ENCODE data around the gene RUVBL2.
"Not testable (repeated sequence)": the region's sequence is repeated elsewhere in the genome, so short reads cannot be mapped to it uniquely, and the experiment has no call there.

RUVBL2 gene

DNA sequence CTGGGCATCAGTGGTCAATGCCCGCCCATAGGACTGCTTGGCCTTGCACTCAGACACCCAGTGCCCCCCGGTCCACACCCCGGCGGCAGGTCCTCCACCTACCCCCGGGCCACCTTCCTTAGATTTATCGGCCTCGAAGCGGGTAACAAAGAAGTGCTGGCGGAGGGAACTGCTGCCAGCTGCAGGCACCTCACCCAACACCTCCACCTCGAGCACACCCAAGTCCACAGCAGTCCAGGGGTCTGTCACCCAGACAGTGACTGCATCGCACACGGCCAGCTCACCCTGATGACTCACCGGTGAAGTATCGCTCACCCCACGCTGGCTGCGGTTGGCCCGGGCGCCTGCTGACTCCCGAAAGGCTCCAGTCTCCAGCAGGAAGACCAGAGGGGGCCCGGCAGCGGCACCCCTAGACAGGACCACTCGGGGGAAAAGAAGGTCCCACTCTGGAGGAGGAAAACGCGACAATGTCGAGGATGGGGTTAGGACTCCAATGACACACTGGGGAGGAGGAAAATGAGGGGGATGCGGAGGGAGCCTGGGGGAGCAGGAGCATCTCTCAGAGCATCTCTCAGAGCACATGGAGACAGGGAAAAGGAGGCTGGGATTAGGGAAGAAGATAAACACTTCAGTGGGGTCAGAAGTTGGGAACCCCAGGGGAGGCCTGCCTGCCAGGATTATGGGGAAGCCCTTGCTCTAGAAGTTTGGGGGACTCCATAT lies 45.0 kb downstream of the RUVBL2 start:
- peak in 2 of 10 donors; percentile 44 to 72 for DNase-seq
- intact Hi-C loops (cut with DNase I): not testable (repeated sequence)

- peak in 2 of 10 donors; percentile 55 to 61 for DNase-seq
- intact Hi-C loops (cut with DNase I): not testable (repeated sequence)
These were observed 46.0 kb downstream of the RUVBL2 start for GRCh38 chr19:49039736-49040135.

- intact Hi-C loops (cut with DNase I): no loop called here
- peak in 2 of 10 donors; percentile 63 to 83 for DNase-seq
These were observed 48.5 kb downstream of the RUVBL2 start for GRCh38 chr19:49042177-49042576.

DNA sequence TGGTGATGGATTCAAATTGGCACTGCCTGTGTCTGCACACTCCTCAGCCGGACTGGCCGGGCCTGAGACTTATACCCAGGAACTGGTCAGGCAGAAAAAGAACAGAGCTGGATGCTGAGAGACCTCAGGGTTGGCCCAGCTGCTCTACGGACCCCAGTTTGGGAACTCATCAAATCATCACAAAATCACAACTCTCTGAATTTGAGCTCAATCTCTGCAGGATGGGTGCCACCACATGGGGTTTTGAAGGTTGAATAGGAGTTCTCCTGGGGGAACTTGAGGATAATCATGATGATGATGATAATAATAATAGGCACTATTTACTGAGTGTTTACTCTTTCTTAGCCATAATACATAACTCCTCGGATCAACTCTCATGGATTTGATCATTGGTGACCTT lies 49.0 kb downstream of the RUVBL2 start:
- DNase-seq; intact Hi-C loops (cut with DNase I): not testable (repeated sequence)

- peak in 2 of 10 donors; percentile 53 to 77 for DNase-seq
- intact Hi-C loops (cut with DNase I): not testable (repeated sequence)
These were observed 49.9 kb downstream of the RUVBL2 start, which contains the start of gene CGB5 for GRCh38 chr19:49043548-49043947. Gene CGB5 (plus strand): TSS chr19:49043848. CDS start chr19:49044210, 362 bp downstream.

DNA sequence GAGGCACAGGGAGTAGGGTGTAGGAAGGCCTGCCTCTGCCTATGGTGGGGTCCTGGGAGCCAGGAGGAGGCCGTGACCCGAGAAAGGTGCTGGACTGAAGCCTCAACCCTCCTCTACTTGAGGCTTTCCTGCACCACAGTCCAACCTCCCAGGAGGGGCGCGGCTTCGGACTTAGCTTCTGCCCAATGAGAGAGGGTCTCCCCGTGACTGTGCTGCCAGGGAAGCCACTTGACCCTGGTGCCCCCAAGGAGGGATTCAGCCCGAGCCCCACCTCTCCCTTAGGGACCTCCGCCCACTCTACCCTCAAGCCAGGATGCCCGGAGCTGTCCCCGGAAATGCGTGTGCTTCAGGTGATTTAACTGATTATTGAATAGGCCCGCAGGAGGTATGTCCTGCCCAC lies 55.3 kb downstream of the RUVBL2 start, which contains the start of gene CGB8:
Gene CGB8, minus strand, starts transcription at position 101 of the 400 bp plus-strand sequence. CDS start 372 bp downstream, outside the sequence.
- DNase-seq: peak in 1 of 10 donors; percentile 50
- intact Hi-C loops (cut with DNase I): not testable (repeated sequence)

DNA sequence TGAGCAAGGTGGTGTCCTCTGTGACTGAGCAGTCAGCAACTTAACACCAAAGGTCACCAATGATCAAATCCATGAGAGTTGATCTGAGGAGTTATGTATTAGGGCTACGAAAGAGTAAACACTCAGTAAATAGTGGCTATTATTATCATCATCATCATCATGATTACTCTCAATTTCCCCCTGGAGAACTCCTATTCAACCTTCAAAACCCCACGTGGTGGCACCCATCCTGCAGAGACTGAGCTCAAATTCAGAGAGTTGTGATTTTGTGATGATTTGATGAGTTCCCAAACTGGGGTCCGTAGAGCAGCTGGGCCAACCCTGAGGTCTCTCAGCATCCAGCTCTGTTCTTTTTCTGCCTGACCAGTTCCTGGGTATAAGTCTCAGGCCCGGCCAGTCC lies 56.1 kb downstream of the RUVBL2 start:
- DNase-seq; intact Hi-C loops (cut with DNase I): not testable (repeated sequence)

- intact Hi-C loops (cut with DNase I): not testable (repeated sequence)
- peak in 2 of 10 donors; percentile 68 to 80 for DNase-seq
These were observed 56.8 kb downstream of the RUVBL2 start for GRCh38 chr19:49050376-49051033.

- peak in 6 of 10 donors; percentile 10 to 88 (median 52) for DNase-seq
- intact Hi-C loops (cut with DNase I): no loop called here
These were observed 62.6 kb downstream of the RUVBL2 start for GRCh38 chr19:49056101-49056901.

DNA sequence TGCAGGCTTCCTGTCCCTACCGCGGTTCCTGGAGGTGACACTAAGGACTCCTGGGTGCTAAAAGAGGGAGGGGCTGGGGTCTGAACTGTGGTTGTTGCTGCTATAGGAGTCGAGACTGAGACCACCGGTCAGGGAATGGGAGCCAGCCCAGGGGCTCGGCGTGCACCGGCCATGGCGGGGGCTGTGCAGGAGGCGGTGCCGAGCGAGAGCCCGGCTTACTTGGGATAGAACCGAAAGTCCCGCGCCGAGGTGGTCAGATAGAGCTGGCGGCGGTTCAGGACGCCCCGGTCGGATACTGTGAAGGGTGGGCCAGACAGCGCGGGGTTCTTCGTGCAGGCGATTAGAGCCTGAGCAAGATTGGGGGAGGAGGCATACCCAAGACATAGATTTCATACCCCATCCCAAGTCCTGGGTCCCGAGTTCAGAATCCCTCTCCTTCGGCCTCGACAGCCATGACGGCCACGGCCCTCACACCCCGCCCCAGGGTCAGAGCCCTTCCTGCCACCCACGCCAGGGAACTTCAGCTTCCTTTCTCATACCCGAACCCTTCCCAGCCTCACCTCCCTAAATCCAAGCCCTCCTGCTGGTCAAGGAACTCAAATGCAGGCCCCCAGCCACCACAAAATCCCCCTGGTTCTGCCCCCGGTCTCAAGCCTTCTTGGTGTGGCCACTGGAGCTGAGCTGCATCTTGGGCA lies 63.4 kb downstream of the RUVBL2 start:
- DNase-seq: peak in 2 of 10 donors; percentile 60 to 67
- intact Hi-C loops (cut with DNase I): not testable (repeated sequence)

DNA sequence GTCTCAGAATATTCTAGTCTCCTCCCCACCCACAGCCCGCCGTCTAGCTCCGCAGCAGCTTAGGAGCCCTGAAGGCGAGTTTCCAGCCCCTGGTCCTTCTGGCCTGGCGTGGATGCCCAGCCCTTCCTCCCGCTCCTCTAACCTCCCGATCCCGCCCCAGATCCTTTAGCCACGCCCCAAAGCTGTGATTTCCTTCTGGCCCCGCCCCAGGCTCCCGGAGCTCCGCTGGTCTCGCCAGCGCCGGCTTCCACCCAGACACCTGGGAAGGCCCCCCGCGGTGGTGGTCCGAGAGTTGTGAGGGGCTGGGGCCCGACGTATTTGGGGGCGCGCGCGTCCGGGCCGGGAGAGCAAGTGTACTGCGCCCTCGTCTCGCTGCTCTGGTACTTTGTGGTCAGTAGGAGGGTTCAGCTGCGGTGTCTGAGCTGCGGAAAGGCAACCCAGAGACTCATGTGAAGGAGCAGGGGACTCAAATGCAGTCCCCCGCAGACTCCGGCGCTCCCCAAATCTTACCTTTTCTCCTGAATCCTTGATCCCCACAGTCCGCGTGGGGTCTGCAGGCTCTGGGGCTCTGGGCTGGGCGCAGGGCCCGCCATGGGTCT lies 64.0 kb downstream of the RUVBL2 start, which contains the start of gene CGB7:
Gene CGB7, minus strand, starts transcription at position 114 of the 599 bp plus-strand sequence. CDS start 2,374 bp downstream, outside the sequence.
- intact Hi-C loops (cut with DNase I): no loop called here

GRCh38 chr19:49058562-49058961 lies 64.9 kb downstream of the RUVBL2 start:
- intact Hi-C loops (cut with DNase I): no loop called here
- DNase-seq: peak in 2 of 10 donors; percentile 21 to 63

More for the DNA sequence above, 64.0 kb downstream of the RUVBL2 start, which contains the start of gene CGB7:
- peak in 5 of 10 donors; percentile 8 to 87 (median 24) for DNase-seq

DNA sequence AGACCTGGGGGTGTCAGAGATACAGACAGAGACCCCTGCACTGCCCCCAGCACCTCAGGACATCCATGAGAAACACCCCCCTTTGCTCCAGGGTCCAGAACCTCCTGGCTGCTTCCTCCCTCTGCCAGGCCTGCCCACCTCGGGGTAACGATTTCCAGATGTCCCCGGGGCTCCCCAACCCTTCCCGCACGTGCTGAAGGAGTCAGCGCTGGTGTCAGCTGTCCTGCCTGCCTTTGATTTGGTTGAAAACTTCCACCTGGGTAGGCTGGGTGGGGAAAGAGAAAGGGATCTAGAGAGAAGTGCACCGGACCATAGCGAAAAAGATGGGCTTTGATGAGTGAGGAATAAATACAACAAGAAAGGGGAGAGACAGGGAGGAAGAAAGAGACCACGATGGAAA lies 65.4 kb downstream of the RUVBL2 start:
- intact Hi-C loops (cut with DNase I): no loop called here
- DNase-seq: peak in 1 of 10 donors; percentile 22

- DNase-seq: no peak
- intact Hi-C loops (cut with DNase I): no loop called here
These were observed 67.3 kb downstream of the RUVBL2 start for GRCh38 chr19:49061000-49061399.

- DNase-seq: peak in 1 of 10 donors; percentile 66
- intact Hi-C loops (cut with DNase I): no loop called here
These were observed 67.8 kb downstream of the RUVBL2 start for GRCh38 chr19:49061445-49061844.

- peak in 1 of 10 donors; percentile 72 for DNase-seq
- intact Hi-C loops (cut with DNase I): no loop called here
These were observed 70.4 kb downstream of the RUVBL2 start for GRCh38 chr19:49064029-49064629.

DNA sequence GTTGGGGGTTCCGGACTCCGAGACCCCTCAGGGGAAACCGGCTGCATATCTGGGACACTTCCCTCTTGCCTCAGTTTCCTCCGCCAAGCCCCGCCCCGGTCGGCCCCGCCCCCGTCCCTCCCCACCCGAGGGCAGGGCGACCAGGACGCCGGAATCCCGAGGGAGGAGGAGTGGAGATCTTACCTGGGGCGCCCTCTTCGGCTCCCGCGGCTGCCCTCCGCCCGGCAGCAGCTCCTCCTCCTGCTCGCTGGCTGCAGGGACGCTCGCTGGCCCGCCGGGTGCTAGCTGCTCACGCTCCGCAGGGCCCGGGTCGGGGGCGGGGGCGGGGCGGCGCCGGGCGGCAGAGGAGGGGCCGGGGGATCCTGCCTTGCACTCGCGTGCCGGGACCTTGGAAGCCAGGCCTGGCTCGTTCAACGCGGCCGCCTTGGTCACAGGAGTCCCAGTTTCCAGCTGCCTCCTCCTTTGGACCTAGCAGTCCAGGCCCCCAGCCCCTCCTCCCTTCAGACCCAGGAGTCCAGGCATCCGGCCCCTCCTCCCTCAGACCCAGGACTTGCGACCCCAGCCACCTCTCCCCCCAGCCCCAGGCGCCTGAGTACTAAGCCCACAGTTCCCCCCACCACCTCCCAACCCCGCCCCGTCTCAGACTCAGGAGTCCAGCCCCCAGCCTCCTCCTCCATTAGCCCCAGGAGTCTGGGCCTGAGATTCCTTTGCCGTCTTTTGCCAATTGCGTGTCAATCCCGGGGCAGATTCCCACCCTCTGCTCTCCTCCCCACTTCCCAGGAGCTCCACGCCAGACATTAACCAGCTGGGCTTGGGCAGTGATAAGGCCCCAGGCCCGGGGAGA lies 71.3 kb downstream of the RUVBL2 start, which contains the start of gene NTF4:
Gene NTF4, minus strand, starts transcription at position 51 of the 844 bp plus-strand sequence. CDS start 2,821 bp downstream, outside the sequence.
- peak in 1 of 10 donors; percentile 59 for DNase-seq
- intact Hi-C loops (cut with DNase I): no loop called here

Measured in posterior cingulate gyrus (tissue), 11 donors.